Measurements from ENCODE around the gene SLC25A12.
"Not testable (repeated sequence)": the region's sequence is repeated elsewhere in the genome, so short reads cannot be mapped to it uniquely, and the experiment has no call there.

Gene SLC25A12

GRCh38 chr2:171772373-171772772 is 121.7 kb downstream of the SLC25A12 start:
- Histone ChIP-seq H3K27me3 (no peaks in the 10 kb centered on the region), H3K27ac (no peak overlapping the region), H3K4me1 (no peaks in the 10 kb centered on the region), H3K4me3 (no peak overlapping the region), H3K36me3 (peaks cover 7 to 13% (median 13%) of the 10 kb centered on the region in 3 donors), H3K9me3 (no peaks in the 10 kb centered on the region)
- intact Hi-C loops (cut with DNase I; ENCODE audit: low total_unique reads) = no loop called here
- no peak for DNase-seq
- TF ChIP-seq CTCF (IDR thresholded peaks at IDR 0.05) = no peak

GRCh38 chr2:171771463-171771862 is 122.6 kb downstream of the SLC25A12 start:
- no peak for DNase-seq
- no peak overlapping the region for H3K27ac ChIP-seq
- H3K4me3 ChIP-seq = no peak overlapping the region
- intact Hi-C loops (cut with DNase I; ENCODE audit: low total_unique reads) = no loop called here
- no peak for TF ChIP-seq CTCF (IDR thresholded peaks at IDR 0.05)
- H3K27me3 ChIP-seq = no peaks in the 10 kb centered on the region
- H3K36me3 ChIP-seq = peaks cover 12 to 13% (median 13%) of the 10 kb centered on the region in 3 donors
- H3K9me3 ChIP-seq = no peaks in the 10 kb centered on the region
- H3K4me1 ChIP-seq = no peaks in the 10 kb centered on the region

- intact Hi-C loops (cut with DNase I; ENCODE audit: low total_unique reads) = no loop called here
- Histone ChIP-seq H3K27me3 (no peaks in the 10 kb centered on the region), H3K4me1 (no peaks in the 10 kb centered on the region), H3K36me3 (peaks cover 14 to 49% (median 44%) of the 10 kb centered on the region in 3 donors), H3K9me3 (no peaks in the 10 kb centered on the region), H3K4me3 (no peak overlapping the region), H3K27ac (no peak overlapping the region)
- TF ChIP-seq CTCF (IDR thresholded peaks at IDR 0.05) = no peak
- no peak for DNase-seq
Observed at GRCh38 chr2:171763602-171764001, 130.4 kb downstream of the SLC25A12 start.

GRCh38 chr2:171762879-171763573 is 131.0 kb downstream of the SLC25A12 start:
- peaks cover 17 to 52% (median 44%) of the 10 kb centered on the region in 3 donors for H3K36me3 ChIP-seq
- no peak for DNase-seq
- intact Hi-C loops (cut with DNase I; ENCODE audit: low total_unique reads) = no loop called here
- H3K4me3 ChIP-seq = no peak overlapping the region
- no peaks in the 10 kb centered on the region for H3K4me1 ChIP-seq
- no peaks in the 10 kb centered on the region for H3K9me3 ChIP-seq
- no peaks in the 10 kb centered on the region for H3K27me3 ChIP-seq
- no peak for TF ChIP-seq CTCF (IDR thresholded peaks at IDR 0.05)
- no peak overlapping the region for H3K27ac ChIP-seq

- H3K27me3 ChIP-seq; H3K4me3 ChIP-seq; DNase-seq; H3K9me3 ChIP-seq; H3K27ac ChIP-seq; H3K4me1 ChIP-seq; intact Hi-C loops (cut with DNase I; ENCODE audit: low total_unique reads): not testable (repeated sequence)
- peaks cover 20 to 47% (median 32%) of the 10 kb centered on the region in 3 donors for H3K36me3 ChIP-seq
Observed at GRCh38 chr2:171761176-171761575, 132.9 kb downstream of the SLC25A12 start.

- intact Hi-C loops (cut with DNase I; ENCODE audit: low total_unique reads); H3K27me3 ChIP-seq; H3K9me3 ChIP-seq; DNase-seq; H3K4me3 ChIP-seq; H3K4me1 ChIP-seq; H3K27ac ChIP-seq: not testable (repeated sequence)
- H3K36me3 ChIP-seq = peaks cover 35 to 63% (median 50%) of the 10 kb centered on the region in 3 donors
Observed at GRCh38 chr2:171758762-171759161, 135.3 kb downstream of the SLC25A12 start.
